Large intestine (tissue), 3 donors: ENCODE measurements around the gene RAP1GAP. TPM values are rescaled to one million over a fixed set of nuclear protein-coding genes. Genes with fewer than 3 reads are reported as not detected.

Experiments
- DNase-seq, 2 donors: peaks; one replicate each; pipeline versions ENCODE4 v3.0.0 to v3.0.0-alpha.2; 2013
- H3K27ac ChIP-seq: one replicate; pipeline ENCODE4 v1.5.1; 2013; ENCODE audit warnings: low read length
- H3K27me3 ChIP-seq: 2 replicates; pipeline ENCODE4 v1.6.1; 2013; ENCODE audit warnings: low read length; ENCODE audit not compliant: control insufficient read depth, insufficient read depth
- H3K36me3 ChIP-seq: 2 replicates; pipeline ENCODE4 v1.6.1; 2013; ENCODE audit warnings: low read length; ENCODE audit not compliant: control insufficient read depth, insufficient read depth
- H3K4me1 ChIP-seq: one replicate; pipeline ENCODE4 v1.6.1; 2013; ENCODE audit warnings: low read length; ENCODE audit not compliant: control insufficient read depth, insufficient read depth
- H3K4me3 ChIP-seq: one replicate; pipeline ENCODE4 v1.5.1; 2013; ENCODE audit warnings: low read length
- H3K9me3 ChIP-seq: one replicate; pipeline ENCODE4 v1.6.1; 2013; ENCODE audit warnings: mild to moderate bottlenecking, low read depth, low read length, moderate library complexity; ENCODE audit not compliant: control insufficient read depth
- WGBS: methylation state at CpG from one replicate; pipeline ENCODE4 v1.1.5; 2013; ENCODE audit warnings: low lambda C conversion rate; ENCODE audit not compliant: insufficient coverage; 5-methylcytosine and 5-hydroxymethylcytosine counted together
- polyA plus RNA-seq: library from polyadenylated mRNA; unstranded; fragments of 120-200 nt; gene quantifications from one replicate; pipeline ENCODE4 v1.2.1, GENCODE V29; 2013

The RAP1GAP gene
- polyA plus RNA-seq, 1 donor, result 68.1 TPM

- Histone ChIP-seq H3K4me1 (peaks cover 44% of the 10 kb centered on the region), H3K27me3 (no peaks in the 10 kb centered on the region), H3K9me3 (peaks cover 2% of the 10 kb centered on the region), H3K27ac (peak overlapping the region; percentile 61), H3K36me3 (peaks cover 45% of the 10 kb centered on the region), H3K4me3 (no peak overlapping the region)
- WGBS, result no CpG with 5 or more reads among the region's 37 CpGs
- DNase-seq, result peak; percentile 99 to 100
Observed at GRCh38 chr1:21607549-21608529, 61.3 kb downstream of the RAP1GAP start.

- H3K4me1 ChIP-seq, result peaks cover 27% of the 10 kb centered on the region
- no peak overlapping the region for H3K4me3 ChIP-seq
- no peaks in the 10 kb centered on the region for H3K27me3 ChIP-seq
- WGBS, result no CpG with 5 or more reads among the region's 15 CpGs
- DNase-seq, result no peak
- no peak overlapping the region for H3K27ac ChIP-seq
- H3K9me3 ChIP-seq, result peaks cover 2% of the 10 kb centered on the region
- H3K36me3 ChIP-seq, result peaks cover 48% of the 10 kb centered on the region
Observed at GRCh38 chr1:21605964-21606705, 63.0 kb downstream of the RAP1GAP start.

- no peak for DNase-seq
- no CpG with 5 or more reads among the region's 7 CpGs for WGBS
- Histone ChIP-seq H3K4me3 (no peak overlapping the region), H3K9me3 (peaks cover 2% of the 10 kb centered on the region), H3K27ac (no peak overlapping the region), H3K36me3 (peaks cover 47% of the 10 kb centered on the region), H3K27me3 (no peaks in the 10 kb centered on the region), H3K4me1 (peaks cover 24% of the 10 kb centered on the region)
Observed at GRCh38 chr1:21605012-21605715, 64.0 kb downstream of the RAP1GAP start.

- Histone ChIP-seq H3K9me3 (peaks cover 2% of the 10 kb centered on the region), H3K4me1 (peaks cover 24% of the 10 kb centered on the region), H3K27me3 (no peaks in the 10 kb centered on the region), H3K27ac (no peak overlapping the region), H3K36me3 (peaks cover 47% of the 10 kb centered on the region), H3K4me3 (no peak overlapping the region)
- 96% methylated on average over 5 of the region's 12 CpGs for WGBS
- no peak for DNase-seq
Observed at GRCh38 chr1:21604208-21604957, 64.8 kb downstream of the RAP1GAP start.

- H3K36me3 ChIP-seq, result peaks cover 55% of the 10 kb centered on the region
- peaks cover 17% of the 10 kb centered on the region for H3K4me1 ChIP-seq
- peaks cover 2% of the 10 kb centered on the region for H3K9me3 ChIP-seq
- no peak overlapping the region for H3K27ac ChIP-seq
- H3K27me3 ChIP-seq, result no peaks in the 10 kb centered on the region
- DNase-seq, result no peak
- 89% methylated on average over 9 of the region's 39 CpGs for WGBS
- H3K4me3 ChIP-seq, result no peak overlapping the region
Observed at GRCh38 chr1:21603177-21604138, 65.7 kb downstream of the RAP1GAP start.

- no peak overlapping the region for H3K27ac ChIP-seq
- H3K36me3 ChIP-seq, result peaks cover 70% of the 10 kb centered on the region
- WGBS, result no CpG with 5 or more reads among the region's 30 CpGs
- H3K9me3 ChIP-seq, result no peaks in the 10 kb centered on the region
- no peaks in the 10 kb centered on the region for H3K27me3 ChIP-seq
- H3K4me1 ChIP-seq, result peaks cover 3% of the 10 kb centered on the region
- no peak overlapping the region for H3K4me3 ChIP-seq
- DNase-seq, result no peak
Observed at GRCh38 chr1:21601278-21602048, 67.7 kb downstream of the RAP1GAP start.

GRCh38 chr1:21599402-21599801 lies 69.8 kb downstream of the RAP1GAP start:
- Histone ChIP-seq H3K4me1 (no peaks in the 10 kb centered on the region), H3K4me3 (no peak overlapping the region), H3K9me3 (no peaks in the 10 kb centered on the region), H3K36me3 (peaks cover 62% of the 10 kb centered on the region), H3K27me3 (no peaks in the 10 kb centered on the region), H3K27ac (no peak overlapping the region)
- DNase-seq, result no peak
- WGBS, result no CpG with 5 or more reads among the region's 15 CpGs

GRCh38 chr1:21598904-21599303 lies 70.3 kb downstream of the RAP1GAP start:
- Histone ChIP-seq H3K4me1 (no peaks in the 10 kb centered on the region), H3K9me3 (no peaks in the 10 kb centered on the region), H3K27me3 (no peaks in the 10 kb centered on the region), H3K36me3 (peaks cover 62% of the 10 kb centered on the region), H3K27ac (no peak overlapping the region), H3K4me3 (no peak overlapping the region)
- DNase-seq, result no peak
- 67% methylated on average over 3 of the region's 8 CpGs for WGBS
